A673 (cell line): ENCODE measurements around the gene RIC8B. TPM values are rescaled to one million over a fixed set of nuclear protein-coding genes. Genes with fewer than 3 reads are reported as not detected.

Experiments
- BruUV-seq: library from RNA; stranded (reverse); fragments of 400-500 nt; replicated peaks from 2 replicates; lab custom pipeline; 2021; lab: Mats Ljungman, UMichigan
- CTCF ChIA-PET: fragments of 300-600 bp; sonication (Branson Sonifier 250); formaldehyde crosslinking; loops from one replicate; lab custom pipeline; 2022; ENCODE audit warnings: antibody characterized with exemption; lab: Charles Lee
- POLR2A ChIA-PET: fragments of 300-600 bp; sonication (Branson Sonifier 250); formaldehyde crosslinking; loops from one replicate; lab custom pipeline; 2022; ENCODE audit warnings: antibody characterized with exemption; ENCODE audit not compliant: low non-redundant PET; lab: Charles Lee
- DNase-seq: peaks from one replicate; pipeline ENCODE4 v3.0.0-alpha.2; 2015; ENCODE audit warnings: low spot score
- H3K27ac ChIP-seq: fragments of 200-600 bp; sonication (generic); 2 replicates; pipeline ENCODE4 v1.5.1; 2016; ENCODE audit warnings: mixed run types, low read depth, mild to moderate bottlenecking, mixed read lengths, antibody characterized with exemption, low read length; ENCODE audit not compliant: poor library complexity, severe bottlenecking
- H3K27me3 ChIP-seq: fragments of 200-600 bp; sonication (generic); replicated peaks from 2 replicates; pipeline ENCODE4 v1.6.1; 2017; ENCODE audit warnings: mixed run types, low read depth, mild to moderate bottlenecking, mixed read lengths, antibody characterized with exemption, low read length; ENCODE audit not compliant: insufficient read depth, poor library complexity
- H3K36me3 ChIP-seq: fragments of 200-600 bp; sonication (generic); 2 replicates; pipeline ENCODE4 v1.6.1; 2016; ENCODE audit warnings: mixed run types, mild to moderate bottlenecking, mixed read lengths, antibody characterized with exemption, low read length; ENCODE audit not compliant: insufficient read depth, poor library complexity, severe bottlenecking
- H3K4me1 ChIP-seq: fragments of 200-600 bp; sonication (generic); 2 replicates; pipeline ENCODE4 v1.6.1; 2017; ENCODE audit warnings: mixed run types, mild to moderate bottlenecking, mixed read lengths, antibody characterized with exemption, low read length; ENCODE audit not compliant: insufficient read depth, poor library complexity, severe bottlenecking
- H3K4me3 ChIP-seq: fragments of 200-600 bp; sonication (generic); 2 replicates; pipeline ENCODE4 v1.5.1; 2016; ENCODE audit warnings: low read depth, mixed run types, mild to moderate bottlenecking, mixed read lengths, low read length; ENCODE audit not compliant: poor library complexity, severe bottlenecking
- H3K9me3 ChIP-seq: fragments of 200-600 bp; sonication (generic); 2 replicates; pipeline ENCODE4 v1.6.1; 2016; ENCODE audit warnings: mixed run types, low read depth, mild to moderate bottlenecking, mixed read lengths, antibody characterized with exemption, low read length; ENCODE audit not compliant: poor library complexity, severe bottlenecking
- EZH2 ChIP-seq: fragments of 200-600 bp; sonication (generic); IDR thresholded peaks from 2 replicates; pipeline ENCODE4 v1.6.1; 2017; ENCODE audit warnings: borderline replicate concordance, low read depth, mild to moderate bottlenecking, mixed read lengths, antibody characterized with exemption, low read length; ENCODE audit not compliant: poor library complexity, severe bottlenecking
- intact Hi-C: fragments of 100-400 bp; cut with micrococcal nuclease; formaldehyde crosslinking; loops from one replicate; pipeline ENCODE4 v1.10.0; 2022; ENCODE audit not compliant: unreplicated experiment
- total RNA-seq: library from RNA; stranded (reverse); gene quantifications from 2 replicates; pipeline ENCODE4 v1.2.3, GENCODE V29; 2021
- TF ChIP-seq, protein P1 (sequence below): fragments of 300-800, 200-600 bp; sonication (generic); conservative IDR thresholded peaks from 2 replicates; pipeline ENCODE4 v1.5.1; 2017; ENCODE audit warnings: low read depth, mild to moderate bottlenecking, antibody characterized with exemption, low read length, moderate library complexity, mixed read lengths

The RIC8B gene
- total RNA-seq, 1 experiment from 2014 or later: 21.3 TPM

DNA sequence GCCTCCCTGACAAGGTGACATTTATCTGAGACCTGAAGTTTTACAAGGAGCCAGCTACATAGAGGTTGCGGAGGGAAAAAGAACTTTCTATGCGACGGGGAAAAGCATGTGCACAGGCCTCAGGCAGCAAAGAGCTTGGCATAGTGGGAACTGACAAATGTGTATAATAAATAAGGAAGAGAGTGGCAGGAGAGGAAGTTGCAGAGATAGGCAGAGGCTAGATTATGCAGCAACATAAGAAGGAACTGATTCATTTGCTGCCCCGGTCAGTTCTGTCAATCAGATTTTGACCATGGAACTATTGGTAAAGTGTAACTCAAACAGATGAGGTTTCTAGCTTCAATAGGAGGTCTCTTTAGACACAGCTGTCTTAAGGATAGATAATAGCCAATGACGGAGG is 33.7 kb upstream of the RIC8B start:
- H3K4me3 ChIP-seq: no peak overlapping the region
- intact Hi-C loops: no loop called here
- H3K27ac ChIP-seq: no peak overlapping the region
- no peaks in the 10 kb centered on the region for H3K27me3 ChIP-seq
- TF ChIP-seq, protein P1, sequence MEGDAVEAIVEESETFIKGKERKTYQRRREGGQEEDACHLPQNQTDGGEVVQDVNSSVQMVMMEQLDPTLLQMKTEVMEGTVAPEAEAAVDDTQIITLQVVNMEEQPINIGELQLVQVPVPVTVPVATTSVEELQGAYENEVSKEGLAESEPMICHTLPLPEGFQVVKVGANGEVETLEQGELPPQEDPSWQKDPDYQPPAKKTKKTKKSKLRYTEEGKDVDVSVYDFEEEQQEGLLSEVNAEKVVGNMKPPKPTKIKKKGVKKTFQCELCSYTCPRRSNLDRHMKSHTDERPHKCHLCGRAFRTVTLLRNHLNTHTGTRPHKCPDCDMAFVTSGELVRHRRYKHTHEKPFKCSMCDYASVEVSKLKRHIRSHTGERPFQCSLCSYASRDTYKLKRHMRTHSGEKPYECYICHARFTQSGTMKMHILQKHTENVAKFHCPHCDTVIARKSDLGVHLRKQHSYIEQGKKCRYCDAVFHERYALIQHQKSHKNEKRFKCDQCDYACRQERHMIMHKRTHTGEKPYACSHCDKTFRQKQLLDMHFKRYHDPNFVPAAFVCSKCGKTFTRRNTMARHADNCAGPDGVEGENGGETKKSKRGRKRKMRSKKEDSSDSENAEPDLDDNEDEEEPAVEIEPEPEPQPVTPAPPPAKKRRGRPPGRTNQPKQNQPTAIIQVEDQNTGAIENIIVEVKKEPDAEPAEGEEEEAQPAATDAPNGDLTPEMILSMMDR: no peak
- no peak for TF ChIP-seq EZH2
- ChIA-PET POLR2A (no interaction called here), CTCF (no interaction called here)
- no peaks in the 10 kb centered on the region for H3K36me3 ChIP-seq
- DNase-seq: no peak
- no TSS peak for BruUV-seq
- no peaks in the 10 kb centered on the region for H3K9me3 ChIP-seq
- H3K4me1 ChIP-seq: no peaks in the 10 kb centered on the region

DNA sequence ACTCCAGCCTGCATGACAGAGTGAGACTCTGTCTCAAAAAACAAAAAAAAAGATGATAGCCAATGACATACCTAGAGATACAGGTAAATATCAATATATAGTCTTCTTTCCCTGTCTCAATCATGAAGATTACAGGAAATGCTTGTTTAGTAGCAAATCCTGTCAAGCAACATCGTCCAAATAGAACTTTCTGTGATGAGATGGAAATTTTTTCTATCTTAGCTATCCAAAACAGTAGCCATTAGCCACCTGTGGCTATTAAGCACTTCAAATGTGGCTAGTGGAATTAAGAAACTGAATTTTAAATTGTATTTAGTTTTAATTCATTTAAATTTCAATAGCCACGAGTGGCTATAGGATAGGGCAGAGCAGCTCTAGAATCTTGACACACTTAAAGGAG is 33.2 kb upstream of the RIC8B start:
- no peaks in the 10 kb centered on the region for H3K36me3 ChIP-seq
- no peak for DNase-seq
- H3K27me3 ChIP-seq: no peaks in the 10 kb centered on the region
- no peak for TF ChIP-seq EZH2
- TF ChIP-seq, protein P1: no peak
- no peaks in the 10 kb centered on the region for H3K9me3 ChIP-seq
- POLR2A ChIA-PET: no interaction called here
- intact Hi-C loops: no loop called here
- no peak overlapping the region for H3K4me3 ChIP-seq
- CTCF ChIA-PET: no interaction called here
- BruUV-seq: no TSS peak
- H3K27ac ChIP-seq: no peak overlapping the region
- H3K4me1 ChIP-seq: no peaks in the 10 kb centered on the region

DNA sequence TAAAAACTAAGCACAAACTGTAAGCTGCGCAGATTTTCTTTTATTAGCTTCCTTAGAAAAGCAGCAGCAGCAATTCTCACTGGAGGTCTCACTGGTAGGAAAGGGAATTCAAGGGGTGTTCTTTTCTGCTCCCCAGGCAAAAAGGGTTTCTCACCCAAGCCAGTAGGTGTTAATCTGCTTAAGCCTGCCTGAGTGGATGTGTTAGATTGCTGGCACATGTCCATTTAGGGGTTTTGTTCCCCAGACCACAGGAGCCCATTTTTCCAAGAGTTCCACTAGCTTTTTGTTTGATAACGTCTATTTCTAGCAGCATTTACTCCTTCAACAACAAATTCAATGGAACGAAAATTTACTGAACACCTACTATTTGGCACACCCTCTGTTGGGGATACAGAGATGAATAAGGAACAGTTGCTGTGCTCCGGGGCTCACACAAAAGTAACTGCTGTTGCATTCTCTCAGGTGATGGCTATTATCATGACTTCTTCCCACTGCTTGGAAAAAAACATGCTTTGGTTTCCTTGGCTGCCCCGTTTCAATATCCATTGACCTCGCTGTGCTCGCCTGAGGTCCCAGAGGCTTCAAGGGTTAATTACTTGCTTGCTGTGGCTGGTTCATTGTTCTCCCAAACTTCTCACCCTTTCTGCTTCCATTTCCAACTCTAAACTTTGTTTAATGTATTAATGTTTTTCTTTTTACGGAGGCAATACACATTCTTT is 31.1 kb upstream of the RIC8B start:
- H3K36me3 ChIP-seq: no peaks in the 10 kb centered on the region
- CTCF ChIA-PET: no interaction called here
- intact Hi-C loops: no loop called here
- POLR2A ChIA-PET: no interaction called here
- H3K27me3 ChIP-seq: no peaks in the 10 kb centered on the region
- no peak overlapping the region for H3K27ac ChIP-seq
- TF ChIP-seq, protein P1: no peak
- no peak for TF ChIP-seq EZH2
- no peaks in the 10 kb centered on the region for H3K9me3 ChIP-seq
- H3K4me3 ChIP-seq: no peak overlapping the region
- DNase-seq: no peak
- H3K4me1 ChIP-seq: no peaks in the 10 kb centered on the region
- no TSS peak for BruUV-seq
